Anterior cingulate cortex (tissue), 58 donors: ENCODE results near the gene CRB1.
"Not testable (repeated sequence)": the region's sequence is repeated elsewhere in the genome, so short reads cannot be mapped to it uniquely, and the experiment has no call there.

Experiments
- DNase-seq, 58 donors: peaks; one replicate each; lab custom pipeline; 2025; lab: John Stamatoyannopoulos, UW

CRB1 gene

GRCh38 chr1:197448121-197448779 is 180.2 kb downstream of the CRB1 start:
- DNase-seq = no peak

GRCh38 chr1:197451381-197451780 is 183.3 kb downstream of the CRB1 start:
- no peak for DNase-seq

- DNase-seq = no peak
Measured at GRCh38 chr1:197453376-197454058, 185.5 kb downstream of the CRB1 start.

- no peak for DNase-seq
Measured at GRCh38 chr1:197462539-197462938, 194.5 kb downstream of the CRB1 start.

- DNase-seq = no peak
Measured at GRCh38 chr1:197463142-197463541, 195.1 kb downstream of the CRB1 start.

GRCh38 chr1:197464044-197464443 is 196.0 kb downstream of the CRB1 start:
- DNase-seq = peak in 35 of 58 donors; percentile 3 to 82 (median 30)

- DNase-seq = no peak
Measured at GRCh38 chr1:197465528-197466327, 197.7 kb downstream of the CRB1 start.

- no peak for DNase-seq
Measured at GRCh38 chr1:197466813-197467212, 198.8 kb downstream of the CRB1 start.

- no peak for DNase-seq
Measured at GRCh38 chr1:197467881-197468280, 199.8 kb downstream of the CRB1 start.

GRCh38 chr1:197468543-197469175 is 200.6 kb downstream of the CRB1 start:
- no peak for DNase-seq

GRCh38 chr1:197469620-197470210 is 201.7 kb downstream of the CRB1 start:
- no peak for DNase-seq

GRCh38 chr1:197470330-197470729 is 202.3 kb downstream of the CRB1 start:
- no peak for DNase-seq

- peak in 32 of 58 donors; percentile 1 to 52 (median 16) for DNase-seq
Measured at GRCh38 chr1:197471248-197471985, 203.4 kb downstream of the CRB1 start.

GRCh38 chr1:197472141-197472540 is 204.1 kb downstream of the CRB1 start:
- no peak for DNase-seq

- no peak for DNase-seq
Measured at GRCh38 chr1:197480446-197480845, 212.4 kb downstream of the CRB1 start.

GRCh38 chr1:197481101-197481500 is 213.0 kb downstream of the CRB1 start:
- DNase-seq = no peak

- DNase-seq = no peak
Measured at GRCh38 chr1:197485790-197486189, 217.7 kb downstream of the CRB1 start.

GRCh38 chr1:197486946-197487345 is 218.9 kb downstream of the CRB1 start:
- DNase-seq = no peak

GRCh38 chr1:197491505-197491904 is 223.5 kb downstream of the CRB1 start:
- DNase-seq = not testable (repeated sequence)

- DNase-seq = no peak
Measured at GRCh38 chr1:197496722-197497121, 228.7 kb downstream of the CRB1 start.
